K562 (cell line): ENCODE data around the gene PIK3R1. TPM values are rescaled to one million over a fixed set of nuclear protein-coding genes. Genes with fewer than 3 reads are reported as not detected.

Source experiments
- ATAC-seq: fragments of 200-7000 bp; cut with Tn5 transposase; 3 replicates; pipeline ENCODE4 v1.9.1; 2020; ENCODE audit warnings: moderate library complexity
- BruUV-seq: library from RNA; stranded (reverse); fragments of 400-500 nt; replicated peaks from 2 replicates; lab custom pipeline; 2021; lab: Mats Ljungman, UMichigan
- CTCF ChIA-PET: fragments of 300-600 bp; formaldehyde crosslinking; extraction: SDS; loops from one replicate; lab custom pipeline; 2021; ENCODE audit warnings: low intra/inter-chr PET ratio; lab: Yijun Ruan, JAX
- POLR2A ChIA-PET: fragments of 300-600, 350-650 bp; sonication (Branson Sonifier 250); formaldehyde crosslinking; extraction: SDS; loops from one replicate; lab custom pipeline; 2021; ENCODE audit warnings: antibody characterized with exemption, inconsistent platforms; lab: Yijun Ruan, JAX
- DNase-seq, 4 experiments: peaks; one replicate each; pipeline versions ENCODE4 v3.0.0 to v3.0.0-alpha.2; 2011 to 2018; ENCODE audit warnings: low spot score in 3 of 4, mixed read lengths in 3 of 4; ENCODE audit errors: extremely low read depth in 1 of 4
- FAIRE-seq: peaks from 2 replicates; lab custom pipeline; 2011; peaks lifted over from hg19 to GRCh38; lab: Jason Lieb, UNC
- H2AFZ ChIP-seq: 2 replicates; pipeline ENCODE4 v1.6.0; 2011; ENCODE audit warnings: low read depth, low read length, control low read depth, inconsistent platforms
- H3K27ac ChIP-seq: fragments of 200-600 bp; 3 replicates; pipeline ENCODE4 v1.8.0; 2011; ENCODE audit warnings: low read depth, mild to moderate bottlenecking, control low read depth, inconsistent platforms, low read length, moderate library complexity, mixed read lengths; ENCODE audit errors: extremely low read depth
- H3K27me3 ChIP-seq, 2 experiments: fragments of 300-600 bp in 1 of 2; 2 replicates in 1 of 2; 3 replicates in 1 of 2; pipeline versions ENCODE4 v1.6.0 to v1.8.0; 2011; ENCODE audit warnings: inconsistent platforms in 2 of 2, low read length in 2 of 2, mild to moderate bottlenecking in 1 of 2, mixed read lengths in 1 of 2, moderate library complexity in 1 of 2; ENCODE audit not compliant: control insufficient read depth in 2 of 2, insufficient read depth in 2 of 2
- H3K36me3 ChIP-seq: fragments of 300-600 bp; 3 replicates; pipeline ENCODE4 v1.8.0; 2011; ENCODE audit warnings: mild to moderate bottlenecking, low read length, inconsistent platforms; ENCODE audit not compliant: control insufficient read depth, insufficient read depth
- H3K4me1 ChIP-seq, 2 experiments: fragments of 200-600 bp in 1 of 2; replicated peaks in 1 of 2; 2 replicates in 1 of 2; 3 replicates in 1 of 2; pipeline versions ENCODE4 v1.5.1 to v1.8.0; 2011; ENCODE audit warnings: inconsistent platforms in 2 of 2, low read length in 2 of 2, mild to moderate bottlenecking in 1 of 2, mixed read lengths in 1 of 2, moderate library complexity in 1 of 2; ENCODE audit not compliant: control insufficient read depth in 2 of 2, insufficient read depth in 2 of 2
- H3K4me2 ChIP-seq: 2 replicates; pipeline ENCODE4 v1.6.1; 2011; ENCODE audit warnings: low read length, control low read depth, inconsistent platforms, mixed read lengths; ENCODE audit not compliant: insufficient read depth
- H3K4me3 ChIP-seq: fragments of 200-600 bp; sonication (generic), shearing (Covaris generic); 2 replicates; pipeline ENCODE4 v1.5.1; 2016; ENCODE audit warnings: control low read depth, inconsistent platforms
- H3K79me2 ChIP-seq: fragments of 200-600 bp; 3 replicates; pipeline ENCODE4 v1.8.0; 2011; ENCODE audit warnings: low read length, inconsistent platforms; ENCODE audit not compliant: control insufficient read depth, insufficient read depth
- H3K9ac ChIP-seq, 2 experiments: 2 replicates each; pipeline versions ENCODE4 v1.6.0 to v1.6.1; 2011; ENCODE audit warnings: low read depth in 2 of 2, low read length in 2 of 2, control low read depth in 1 of 2, inconsistent platforms in 1 of 2, mild to moderate bottlenecking in 1 of 2, mixed read lengths in 1 of 2; ENCODE audit not compliant: insufficient read depth in 1 of 2
- H3K9me1 ChIP-seq: one replicate; pipeline ENCODE4 v1.6.0; 2011; ENCODE audit warnings: inconsistent platforms, mild to moderate bottlenecking, low read length, moderate library complexity; ENCODE audit not compliant: control insufficient read depth, insufficient read depth
- H3K9me3 ChIP-seq: replicated peaks from 2 replicates; pipeline ENCODE4 v1.5.1; 2011; ENCODE audit warnings: low read depth, low read length, inconsistent platforms; ENCODE audit not compliant: control insufficient read depth, insufficient read depth
- H4K20me1 ChIP-seq: replicated peaks from 2 replicates; pipeline ENCODE4 v1.6.1; 2011; ENCODE audit warnings: low read length, inconsistent platforms, mixed read lengths; ENCODE audit not compliant: control insufficient read depth, insufficient read depth
- CBX5 ChIP-seq: IDR thresholded peaks from 2 replicates; pipeline ENCODE4 v1.6.1; 2014; ENCODE audit warnings: low read depth, borderline replicate concordance
- ETV1 ChIP-seq: fragments of 450-650 bp; conservative IDR thresholded peaks from 2 replicates; pipeline ENCODE4 v1.6.1; 2016; ENCODE audit warnings: missing genetic modification characterization, control low read depth, low read depth, missing compliant biosample characterization
- EZH2 ChIP-seq: IDR thresholded peaks from 2 replicates; pipeline ENCODE4 v1.6.1; 2012; ENCODE audit warnings: low read depth, mild to moderate bottlenecking, inconsistent platforms, low read length, borderline replicate concordance
- GABPA ChIP-seq: fragments of 200-800 bp; sonication (Bioruptor generic); conservative IDR thresholded peaks from 2 replicates; pipeline ENCODE4 v1.6.1; 2016; ENCODE audit warnings: low read depth, missing genetic modification characterization, missing compliant biosample characterization
- ID3 ChIP-seq, 2 experiments: fragments of 250-450 bp in 1 of 2; fragments of 450-650 bp in 1 of 2; sonication (Bioruptor Pico) in 1 of 2; IDR thresholded peaks; 2 replicates each; pipeline versions ENCODE4 v1.6.1 to v1.8.0; 2016 to 2021; ENCODE audit warnings: mild to moderate bottlenecking in 2 of 2, moderate library complexity in 2 of 2, missing compliant biosample characterization in 1 of 2, missing genetic modification characterization in 1 of 2
- LCOR ChIP-seq: sonication (generic); formaldehyde crosslinking; IDR thresholded peaks from 2 replicates; pipeline ENCODE4 v1.8.0; 2022; ENCODE audit warnings: mild to moderate bottlenecking, missing genetic modification reagents
- MAFG ChIP-seq: fragments of 450-650 bp; conservative IDR thresholded peaks from 2 replicates; pipeline ENCODE4 v1.6.1; 2016; ENCODE audit warnings: missing genetic modification characterization, missing compliant biosample characterization
- MEF2D ChIP-seq: conservative IDR thresholded peaks from 2 replicates; pipeline ENCODE4 v1.6.1; 2016; ENCODE audit warnings: low read depth, missing genetic modification characterization, missing compliant biosample characterization
- SMARCA4 ChIP-seq: fragments of 450-650 bp; IDR thresholded peaks from 2 replicates; pipeline ENCODE4 v1.6.1; 2016
- TCF15 ChIP-seq: fragments of 250-450 bp; sonication (Bioruptor Pico); IDR thresholded peaks from 2 replicates; pipeline ENCODE4 v1.8.0; 2022; ENCODE audit warnings: moderate library complexity, mild to moderate bottlenecking, inconsistent platforms
- ZBTB2 ChIP-seq: fragments of 450-650 bp; IDR thresholded peaks from 2 replicates; pipeline ENCODE4 v1.6.1; 2016; ENCODE audit warnings: antibody characterized with exemption
- ZNF408 ChIP-seq: fragments of 250-450 bp; sonication (Bioruptor Pico); IDR thresholded peaks from 2 replicates; pipeline ENCODE4 v1.4.0; 2020; ENCODE audit warnings: low read depth, mild to moderate bottlenecking, moderate library complexity
- WGBS: fragments of 100-300 bp; shearing (Covaris generic); methylation state at CpG from one replicate; pipeline ENCODE4 v1.1.6; 2016; ENCODE audit warnings: low coverage, mixed read lengths; ENCODE audit not compliant: insufficient coverage; ENCODE audit errors: missing lambda C conversion rate; 5-methylcytosine and 5-hydroxymethylcytosine counted together
- in situ Hi-C: fragments of 300-500 bp; cut with MboI; formaldehyde crosslinking; loops from 4 replicates; pipeline ENCODE4 v1.15.0; 2018; ENCODE audit warnings: inconsistent platforms, mixed read lengths
- intact Hi-C: fragments of 100-400 bp; cut with micrococcal nuclease; formaldehyde crosslinking; loops from 2 replicates; pipeline ENCODE4 v1.14.2; 2022
- polyA plus RNA-seq, 8 experiments: library from polyadenylated mRNA; depleted of rRNA in 4 of 8; stranded (reverse) in 5 of 8; unstranded in 3 of 8; fragments of >200 nt; fragmentation: Nextera tagmentation in 2 of 8; fragmentation: Illumina TruSeq in 1 of 8; extraction: Ambion mirVana in 2 of 8; extraction: Trizol in 1 of 8; gene quantifications; 2 replicates each; pipeline versions ENCODE4 v1.2.1 to v1.2.3, GENCODE V29; 2011 to 2014; ENCODE audit warnings: inconsistent platforms in 1 of 8, missing spikeins in 1 of 8
- total RNA-seq, 7 experiments: library from RNA; depleted of rRNA in 6 of 7; stranded (reverse); fragments of >200 nt in 6 of 7; fragmentation: Illumina TruSeq in 2 of 7; extraction: Trizol in 2 of 7; gene quantifications; 2 replicates each; pipeline versions ENCODE4 v1.2.1 to v1.2.3, GENCODE V29; 2011 to 2021; ENCODE audit warnings: low replicate concordance in 1 of 7

The PIK3R1 gene
- total and polyA plus RNA-seq, 9 of the 15 experiments (the other 6 are each of a cell fraction or from before 2014, with no cell fraction given), result 1.1 to 9.7 (median 4.8) TPM

- H3K9me3 ChIP-seq, result no peaks in the 10 kb centered on the region
- in situ Hi-C loops, result loop anchor here (10.0 kb wide), 1 partner anchor 1012 kb away; no protein-coding TSS in a partner anchor
- no peaks in the 10 kb centered on the region for H3K27me3 ChIP-seq
- ATAC-seq, result no peak
- no peak overlapping the region for H3K9ac ChIP-seq
- POLR2A ChIA-PET, result no interaction called here
- CTCF ChIA-PET, result no interaction called here
- FAIRE-seq, result no peak
- no peak overlapping the region for H3K4me3 ChIP-seq
- intact Hi-C loops, result no loop called here
- H3K4me1 ChIP-seq, result no peaks in the 10 kb centered on the region
- H3K9me1 ChIP-seq, result no peaks in the 10 kb centered on the region
- no peaks in the 10 kb centered on the region for H3K36me3 ChIP-seq
- no peak overlapping the region for H3K4me2 ChIP-seq
- H4K20me1 ChIP-seq, result no peaks in the 10 kb centered on the region
- DNase-seq, result no peak
- WGBS, result 50% methylated on average over 3 of the region's 3 CpGs
- TF ChIP-seq ZBTB2 (no peak), EZH2 (no peak), MEF2D (no peak), TCF15 (CRISPR knock-in tag) (no peak), GABPA (tag) (no peak), LCOR (CRISPR knock-in tag) (no peak), ID3 (CRISPR knock-in tag; IDR thresholded peaks at IDR 0.05) (no peak), ID3 (tag; IDR thresholded peaks at IDR 0.05) (no peak), SMARCA4 (no peak), ETV1 (tag) (no peak), ZNF408 (no peak), MAFG (tag) (no peak), CBX5 (no peak)
- no peak overlapping the region for H3K27ac ChIP-seq
- no peak overlapping the region for H2AFZ ChIP-seq
- no peaks in the 10 kb centered on the region for H3K79me2 ChIP-seq
- no TSS peak for BruUV-seq
These were observed 41.7 kb downstream of the PIK3R1 start for GRCh38 chr5:68257210-68257609.
